IMR-90 (cell line): ENCODE measurements around the gene PRMT7. TPM values are rescaled to one million over a fixed set of nuclear protein-coding genes. Genes with fewer than 3 reads are reported as not detected.

ENCODE experiments used
- ATAC-seq: fragments of 200-7000 bp; cut with Tn5 transposase; 2 replicates; pipeline ENCODE4 v1.9.1; 2020; ENCODE audit warnings: low read depth, mild to moderate bottlenecking, moderate library complexity
- BruUV-seq: library from RNA; stranded (reverse); fragments of 400-500 nt; replicated peaks from 2 replicates; lab custom pipeline; 2021; lab: Mats Ljungman, UMichigan
- CTCF ChIA-PET: fragments of 300-600 bp; formaldehyde crosslinking; extraction: SDS; loops from one replicate; lab custom pipeline; 2021; ENCODE audit warnings: antibody characterized with exemption; lab: Yijun Ruan, JAX
- POLR2A ChIA-PET: fragments of 300-600 bp; sonication (Branson Sonifier 250); formaldehyde crosslinking; loops from one replicate; lab custom pipeline; 2022; ENCODE audit warnings: antibody characterized with exemption; ENCODE audit not compliant: unreplicated experiment; lab: Charles Lee
- DNase-seq: peaks from one replicate; pipeline ENCODE4 v3.0.0; 2013
- H2AFZ ChIP-seq: replicated peaks from 2 replicates; pipeline ENCODE3; 2013; ENCODE audit warnings: low read length, mild to moderate bottlenecking; ENCODE audit not compliant: poor library complexity
- H2AK5ac ChIP-seq: 2 replicates; pipeline ENCODE4 v1.6.1; 2013; ENCODE audit warnings: low read depth, low read length, inconsistent platforms
- H2AK9ac ChIP-seq: replicated peaks from 2 replicates; pipeline ENCODE3; 2013; ENCODE audit warnings: mild to moderate bottlenecking, low read depth, low read length, moderate library complexity; ENCODE audit not compliant: poor library complexity
- H2BK120ac ChIP-seq: 2 replicates; pipeline ENCODE4 v1.6.1; 2013; ENCODE audit warnings: low read depth, low read length, inconsistent platforms
- H2BK15ac ChIP-seq: 3 replicates; pipeline ENCODE4 v1.6.1; 2013; ENCODE audit warnings: low read depth, low read length, inconsistent platforms
- H2BK20ac ChIP-seq: 2 replicates; pipeline ENCODE4 v1.6.1; 2013; ENCODE audit warnings: low read depth, mild to moderate bottlenecking, inconsistent platforms, low read length, moderate library complexity
- H2BK5ac ChIP-seq: 2 replicates; pipeline ENCODE4 v1.6.1; 2013; ENCODE audit warnings: mild to moderate bottlenecking, low read depth, low read length, inconsistent platforms; ENCODE audit not compliant: poor library complexity, severe bottlenecking
- H3K14ac ChIP-seq: replicated peaks from 2 replicates; pipeline ENCODE4 v1.6.1; 2013; ENCODE audit warnings: low read depth, low read length, inconsistent platforms
- H3K18ac ChIP-seq: 2 replicates; pipeline ENCODE4 v1.6.1; 2013; ENCODE audit warnings: low read depth, low read length, control low read depth
- H3K23ac ChIP-seq: 2 replicates; pipeline ENCODE4 v1.6.1; 2013; ENCODE audit warnings: low read depth, low read length, inconsistent platforms
- H3K27ac ChIP-seq: 2 replicates; pipeline ENCODE4 v1.5.1; 2013; ENCODE audit warnings: mild to moderate bottlenecking, control low read depth, low read length; ENCODE audit not compliant: insufficient read depth
- H3K27me3 ChIP-seq: 2 replicates; pipeline ENCODE4 v1.6.1; 2013; ENCODE audit warnings: low read length; ENCODE audit not compliant: control insufficient read depth, insufficient read depth
- H3K36me3 ChIP-seq: 2 replicates; pipeline ENCODE4 v1.6.1; 2013; ENCODE audit warnings: low read length, mixed read lengths; ENCODE audit not compliant: control insufficient read depth, insufficient read depth
- H3K4ac ChIP-seq: 2 replicates; pipeline ENCODE4 v1.6.1; 2013; ENCODE audit warnings: low read depth, low read length, inconsistent platforms
- H3K4me1 ChIP-seq: 2 replicates; pipeline ENCODE4 v1.6.1; 2013; ENCODE audit warnings: low read length, mixed read lengths; ENCODE audit not compliant: control insufficient read depth, insufficient read depth
- H3K4me2 ChIP-seq: 2 replicates; pipeline ENCODE4 v1.6.1; 2013; ENCODE audit warnings: low read depth, mild to moderate bottlenecking, control low read depth, low read length, moderate library complexity
- H3K4me3 ChIP-seq: 2 replicates; pipeline ENCODE4 v1.5.1; 2013; ENCODE audit warnings: low read depth, mild to moderate bottlenecking, control low read depth, low read length, moderate library complexity; ENCODE audit not compliant: insufficient read depth
- H3K56ac ChIP-seq: 2 replicates; pipeline ENCODE4 v1.6.1; 2013; ENCODE audit warnings: low read length, inconsistent platforms; ENCODE audit not compliant: insufficient read depth; ENCODE audit errors: extremely low read depth
- H3K79me1 ChIP-seq, 2 experiments: 2 replicates each; pipeline ENCODE4 v1.6.1; 2013; ENCODE audit warnings: low read length in 2 of 2, inconsistent platforms in 1 of 2, low read depth in 1 of 2
- H3K9ac ChIP-seq: 2 replicates; pipeline ENCODE4 v1.6.1; 2013; ENCODE audit warnings: low read depth, low read length, control low read depth
- H3K9me1 ChIP-seq: 2 replicates; pipeline ENCODE4 v1.6.1; 2013; ENCODE audit warnings: low read length, inconsistent platforms; ENCODE audit not compliant: insufficient read depth
- H3K9me3 ChIP-seq: 2 replicates; pipeline ENCODE4 v1.6.1; 2013; ENCODE audit warnings: low read length; ENCODE audit not compliant: control insufficient read depth, insufficient read depth
- H4K20me1 ChIP-seq: 2 replicates; pipeline ENCODE4 v1.6.1; 2013; ENCODE audit warnings: low read length, inconsistent platforms; ENCODE audit not compliant: insufficient read depth
- H4K5ac ChIP-seq: 2 replicates; pipeline ENCODE4 v1.6.1; 2013; ENCODE audit warnings: mild to moderate bottlenecking, low read depth, low read length, control low read depth
- H4K8ac ChIP-seq, 2 experiments: 2 replicates each; pipeline ENCODE4 v1.6.1; 2013; ENCODE audit warnings: low read depth in 2 of 2, low read length in 2 of 2, control low read depth in 1 of 2, inconsistent platforms in 1 of 2
- H4K91ac ChIP-seq: 2 replicates; pipeline ENCODE4 v1.6.1; 2013; ENCODE audit warnings: low read depth, low read length, inconsistent platforms; ENCODE audit not compliant: insufficient read depth
- CEBPB ChIP-seq: IDR thresholded peaks from 2 replicates; pipeline ENCODE4 v1.6.1; 2012; ENCODE audit warnings: low read depth, low read length, improper control_type of control experiment
- CTCF ChIP-seq: conservative IDR thresholded peaks from 2 replicates; pipeline ENCODE4 v1.5.1; 2012; ENCODE audit warnings: mild to moderate bottlenecking, low read depth, low read length, improper control_type of control experiment
- FOS ChIP-seq: fragments of 150-350 bp; IDR thresholded peaks from 2 replicates; pipeline ENCODE4 v1.6.1; 2016; ENCODE audit warnings: low read depth, low read length
- MAFK ChIP-seq: IDR thresholded peaks from 2 replicates; pipeline ENCODE4 v1.6.1; 2012; ENCODE audit warnings: low read depth, low read length, improper control_type of control experiment
- NFE2L2 ChIP-seq: fragments of 150-350 bp; IDR thresholded peaks from 2 replicates; pipeline ENCODE4 v1.6.1; 2016; ENCODE audit warnings: low read depth, mild to moderate bottlenecking, low read length
- POLR2A ChIP-seq: IDR thresholded peaks from 2 replicates; pipeline ENCODE4 v1.6.1; 2012; ENCODE audit warnings: mild to moderate bottlenecking, low read depth, low read length
- RAD21 ChIP-seq: IDR thresholded peaks from 2 replicates; pipeline ENCODE4 v1.6.1; 2012; ENCODE audit warnings: low read length, improper control_type of control experiment
- RCOR1 ChIP-seq: IDR thresholded peaks from 2 replicates; pipeline ENCODE4 v1.6.1; 2012; ENCODE audit warnings: mild to moderate bottlenecking, low read length, improper control_type of control experiment; ENCODE audit not compliant: insufficient replicate concordance
- RFX5 ChIP-seq: IDR thresholded peaks from 2 replicates; pipeline ENCODE4 v1.8.0; 2012; ENCODE audit warnings: low read depth, mild to moderate bottlenecking, low read length, moderate library complexity
- SMC3 ChIP-seq: fragments of 150-350 bp; IDR thresholded peaks from 2 replicates; pipeline ENCODE4 v1.6.1; 2016; ENCODE audit warnings: low read depth, mild to moderate bottlenecking, antibody characterized with exemption, low read length, moderate library complexity
- WGBS, 2 experiments: methylation state at CpG; one replicate each; pipeline versions ENCODE4 v1.1.5 to v1.1.7; 2013; ENCODE audit warnings: missing lambda C conversion rate in 2 of 2; ENCODE audit not compliant: insufficient read length in 1 of 2; ENCODE audit errors: extremely low coverage in 2 of 2; 5-methylcytosine and 5-hydroxymethylcytosine counted together
- dilution Hi-C: fragments of 300-500 bp; cut with HindIII; formaldehyde crosslinking; loops from one replicate; pipeline ENCODE4 v1.14.3; 2018; ENCODE audit warnings: low sequenced_read_pairs; ENCODE audit not compliant: unreplicated experiment
- in situ Hi-C: fragments of 300-500 bp; cut with MboI; formaldehyde crosslinking; loops from 3 replicates; pipeline ENCODE4 v1.14.3; 2019; ENCODE audit warnings: low sequenced_read_pairs, inconsistent platforms, mixed read lengths
- intact Hi-C: fragments of 100-400 bp; cut with micrococcal nuclease; formaldehyde crosslinking; loops from 2 replicates; pipeline ENCODE4 v1.10.0; 2022
- polyA plus RNA-seq, 3 experiments: library from polyadenylated mRNA; depleted of rRNA; stranded (reverse); fragments of >200 nt; gene quantifications; 2 replicates each; pipeline ENCODE4 v1.2.3, GENCODE V29; 2012; ENCODE audit warnings: low replicate concordance in 1 of 3
- total RNA-seq: library from RNA; depleted of rRNA; stranded (reverse); fragments of >200 nt; gene quantifications from 2 replicates; pipeline ENCODE4 v1.2.3, GENCODE V29; 2012
- TF ChIP-seq, protein P1 (sequence below): fragments of 150-350 bp; IDR thresholded peaks from 2 replicates; pipeline ENCODE4 v1.6.1; 2016; ENCODE audit warnings: low read depth, mild to moderate bottlenecking, low read length, moderate library complexity, borderline replicate concordance
- TF ChIP-seq, protein P2 (sequence below): fragments of 150-350 bp; IDR thresholded peaks from 2 replicates; pipeline ENCODE4 v1.6.1; 2017; ENCODE audit warnings: mild to moderate bottlenecking, antibody characterized with exemption, low read length, low read depth

The PRMT7 gene
- total and polyA plus RNA-seq, 2 of the 4 experiments (the other 2 are of a cell fraction) = 63.1 to 68.6 TPM

DNA sequence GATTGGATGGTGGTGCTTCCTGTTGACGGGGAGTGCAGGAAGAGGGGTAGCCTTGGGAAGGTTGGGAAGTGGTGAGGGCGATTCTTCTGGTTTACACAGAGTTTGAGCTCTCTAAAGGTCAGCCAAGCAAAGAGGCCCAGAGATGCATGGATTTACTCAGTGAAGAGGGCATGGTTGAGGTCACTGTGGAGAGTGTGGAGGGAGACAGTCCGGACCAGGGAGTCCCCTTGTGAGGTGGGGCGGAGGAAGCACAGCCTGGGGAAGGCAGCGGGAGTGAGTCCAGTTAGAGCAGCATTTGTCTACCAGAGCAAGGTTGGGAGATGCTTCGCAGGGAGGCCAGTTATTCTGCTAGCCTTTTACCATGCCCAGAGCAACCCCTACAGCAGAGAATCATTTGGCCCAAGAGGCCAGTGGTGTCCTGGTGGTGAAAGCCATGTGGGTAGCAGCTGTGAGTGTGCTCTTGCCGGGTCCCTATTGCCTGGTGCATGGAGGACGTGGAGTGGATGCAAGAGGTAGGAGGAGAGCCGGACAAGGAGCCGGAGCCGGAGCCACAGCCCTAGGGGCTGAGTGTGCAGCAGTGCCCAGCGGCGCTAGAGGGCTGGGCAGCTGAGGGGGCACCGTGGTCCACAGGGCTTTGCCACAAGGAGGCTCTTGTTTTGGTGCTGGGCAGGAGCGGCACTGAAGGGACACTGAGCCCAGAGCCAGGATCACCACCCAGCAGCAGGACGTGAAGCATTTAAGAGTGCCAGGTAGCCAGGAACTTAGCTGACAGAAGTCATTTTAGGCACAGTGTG, 27.7 kb downstream of the PRMT7 start:
- Histone ChIP-seq H3K18ac (no peak overlapping the region), H3K9me3 (no peaks in the 10 kb centered on the region), H3K4me2 (no peak overlapping the region), H3K4ac (no peak overlapping the region), H2AK5ac (no peak overlapping the region), H2AK9ac (no peak overlapping the region), H3K9ac (no peak overlapping the region), H3K79me1 (peaks cover 0 to 12% of the 10 kb centered on the region in 2 experiments; a peak in 2 of 4 replicates), H3K9me1 (peaks cover 9% of the 10 kb centered on the region), H2AFZ (no peak overlapping the region), H4K8ac (no peak overlapping the region), H2BK120ac (no peak overlapping the region), H3K27me3 (no peaks in the 10 kb centered on the region), H2BK15ac (no peak overlapping the region), H3K4me1 (0 out of 2 replicates have a peak, but pooled peaks cover 2% of the 10 kb centered on the region), H3K36me3 (peaks cover 48% of the 10 kb centered on the region), H3K14ac (no peak overlapping the region), H2BK20ac (no peak overlapping the region), H2BK5ac (no peak overlapping the region), H4K20me1 (no peaks in the 10 kb centered on the region), H4K5ac (no peak overlapping the region), H3K23ac (no peak overlapping the region), H3K27ac (no peak overlapping the region), H3K56ac (no peak overlapping the region), H3K4me3 (no peak overlapping the region), H4K91ac (no peak overlapping the region)
- 97% methylated on average over 6 of the region's 16 CpGs; no CpG with 5 or more reads in 1 of the 2 experiments for WGBS, 2 experiments
- CTCF ChIA-PET = interaction anchor here (1.1 kb wide), 1 partner anchor 28 kb away, joined by 3 read pairs; the partner anchor contains the start of genes PRMT7 and SLC7A6OS
- in situ Hi-C loops = no loop called here
- POLR2A ChIA-PET = no interaction called here
- intact Hi-C loops = no loop called here
- no TSS peak for BruUV-seq
- DNase-seq = no peak
- dilution Hi-C loops = no loop called here
- ATAC-seq = no peak
- no peak for TF ChIP-seq CTCF
- TF ChIP-seq RCOR1 = no peak
- no peak for TF ChIP-seq CEBPB
- TF ChIP-seq, protein P1, sequence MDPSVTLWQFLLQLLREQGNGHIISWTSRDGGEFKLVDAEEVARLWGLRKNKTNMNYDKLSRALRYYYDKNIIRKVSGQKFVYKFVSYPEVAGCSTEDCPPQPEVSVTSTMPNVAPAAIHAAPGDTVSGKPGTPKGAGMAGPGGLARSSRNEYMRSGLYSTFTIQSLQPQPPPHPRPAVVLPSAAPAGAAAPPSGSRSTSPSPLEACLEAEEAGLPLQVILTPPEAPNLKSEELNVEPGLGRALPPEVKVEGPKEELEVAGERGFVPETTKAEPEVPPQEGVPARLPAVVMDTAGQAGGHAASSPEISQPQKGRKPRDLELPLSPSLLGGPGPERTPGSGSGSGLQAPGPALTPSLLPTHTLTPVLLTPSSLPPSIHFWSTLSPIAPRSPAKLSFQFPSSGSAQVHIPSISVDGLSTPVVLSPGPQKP = no peak
- no peak for TF ChIP-seq RAD21
- no peak for TF ChIP-seq POLR2A
- TF ChIP-seq NFE2L2 = no peak
- TF ChIP-seq MAFK = no peak
- TF ChIP-seq, protein P2, sequence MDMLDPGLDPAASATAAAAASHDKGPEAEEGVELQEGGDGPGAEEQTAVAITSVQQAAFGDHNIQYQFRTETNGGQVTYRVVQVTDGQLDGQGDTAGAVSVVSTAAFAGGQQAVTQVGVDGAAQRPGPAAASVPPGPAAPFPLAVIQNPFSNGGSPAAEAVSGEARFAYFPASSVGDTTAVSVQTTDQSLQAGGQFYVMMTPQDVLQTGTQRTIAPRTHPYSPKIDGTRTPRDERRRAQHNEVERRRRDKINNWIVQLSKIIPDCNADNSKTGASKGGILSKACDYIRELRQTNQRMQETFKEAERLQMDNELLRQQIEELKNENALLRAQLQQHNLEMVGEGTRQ = no peak
- no peak for TF ChIP-seq FOS
- TF ChIP-seq RFX5 = no peak
- no peak for TF ChIP-seq SMC3
